Bronchial epithelial cell (primary cell): ENCODE data around the gene CDH8. TPM values are rescaled to one million over a fixed set of nuclear protein-coding genes. Genes with fewer than 3 reads are reported as not detected.

Source experiments
- DNase-seq: peaks from one replicate; pipeline ENCODE4 v3.0.0-alpha.2; 2010; ENCODE audit warnings: low read depth
- FAIRE-seq: peaks from 2 replicates; lab custom pipeline; 2011; peaks lifted over from hg19 to GRCh38; lab: Jason Lieb, UNC
- H3K27me3 ChIP-seq: 2 replicates; pipeline ENCODE4 v1.5.1; 2011; ENCODE audit warnings: low read length; ENCODE audit not compliant: control insufficient read depth, insufficient read depth
- H3K36me3 ChIP-seq: 2 replicates; pipeline ENCODE4 v1.5.1; 2011; ENCODE audit warnings: low read length; ENCODE audit not compliant: control insufficient read depth, insufficient read depth
- H3K4me3 ChIP-seq: 2 replicates; pipeline ENCODE4 v1.5.1; 2011; ENCODE audit warnings: mild to moderate bottlenecking, low read depth, low read length, control low read depth
- CTCF ChIP-seq: IDR thresholded peaks from 2 replicates; pipeline ENCODE4 v1.5.1; 2011; ENCODE audit warnings: mild to moderate bottlenecking, moderate library complexity, low read length, control low read depth, inconsistent platforms; ENCODE audit not compliant: insufficient read depth, severe bottlenecking
- total RNA-seq: library from RNA; depleted of rRNA; stranded (reverse); fragments of >200 nt; gene quantifications from 2 replicates; pipeline ENCODE4 v1.2.1, GENCODE V29; 2014

The CDH8 gene
- total RNA-seq, 1 donor from 2014 or later: 1.8 TPM

- no peak for TF ChIP-seq CTCF
- H3K36me3 ChIP-seq: no peaks in the 10 kb centered on the region
- H3K4me3 ChIP-seq: no peak overlapping the region
- DNase-seq (no peak), FAIRE-seq (no peak)
- H3K27me3 ChIP-seq: no peaks in the 10 kb centered on the region
Measured at GRCh38 chr16:61836804-61837393, 199.3 kb downstream of the CDH8 start.

GRCh38 chr16:61834082-61834481 lies 202.2 kb downstream of the CDH8 start:
- no peak for TF ChIP-seq CTCF
- DNase-seq (no peak), FAIRE-seq (no peak)
- no peaks in the 10 kb centered on the region for H3K27me3 ChIP-seq
- no peaks in the 10 kb centered on the region for H3K36me3 ChIP-seq
- H3K4me3 ChIP-seq: no peak overlapping the region

- TF ChIP-seq CTCF: no peak
- FAIRE-seq (no peak), DNase-seq (no peak)
- Histone ChIP-seq H3K4me3 (no peak overlapping the region), H3K27me3 (no peaks in the 10 kb centered on the region), H3K36me3 (no peaks in the 10 kb centered on the region)
Measured at GRCh38 chr16:61831351-61831917, 204.8 kb downstream of the CDH8 start.

GRCh38 chr16:61829631-61830030 lies 206.6 kb downstream of the CDH8 start:
- no peak for TF ChIP-seq CTCF
- no peak overlapping the region for H3K4me3 ChIP-seq
- no peaks in the 10 kb centered on the region for H3K36me3 ChIP-seq
- DNase-seq: no peak
- no peak for FAIRE-seq
- H3K27me3 ChIP-seq: no peaks in the 10 kb centered on the region

- H3K4me3 ChIP-seq: no peak overlapping the region
- FAIRE-seq (no peak), DNase-seq (no peak)
- TF ChIP-seq CTCF: no peak
- H3K27me3 ChIP-seq: no peaks in the 10 kb centered on the region
- H3K36me3 ChIP-seq: no peaks in the 10 kb centered on the region
Measured at GRCh38 chr16:61823326-61823725, 212.9 kb downstream of the CDH8 start.

GRCh38 chr16:61820820-61821219 lies 215.4 kb downstream of the CDH8 start:
- Histone ChIP-seq H3K27me3 (no peaks in the 10 kb centered on the region), H3K4me3 (no peak overlapping the region), H3K36me3 (no peaks in the 10 kb centered on the region)
- no peak for TF ChIP-seq CTCF
- DNase-seq (no peak), FAIRE-seq (no peak)
